Esophagus (tissue), 2 donors: ENCODE data around the gene TNK2. TPM values are rescaled to one million over a fixed set of nuclear protein-coding genes. Genes with fewer than 3 reads are reported as not detected.

Source experiments
- H3K27ac ChIP-seq, 2 donors: one replicate each; pipeline ENCODE4 v1.5.1; 2013; ENCODE audit warnings: low read depth in 2 of 2, mild to moderate bottlenecking in 2 of 2, inconsistent platforms in 1 of 2, low read length in 1 of 2, moderate library complexity in 1 of 2
- H3K27me3 ChIP-seq, 2 donors: one replicate each; pipeline ENCODE4 v1.6.1; 2013; ENCODE audit warnings: low read length in 2 of 2, control low read depth in 1 of 2, mild to moderate bottlenecking in 1 of 2; ENCODE audit not compliant: insufficient read depth in 2 of 2, control insufficient read depth in 1 of 2
- H3K36me3 ChIP-seq, 2 donors: one replicate each; pipeline ENCODE4 v1.6.1; 2013; ENCODE audit warnings: low read length in 1 of 2; ENCODE audit not compliant: control insufficient read depth in 2 of 2, insufficient read depth in 2 of 2
- H3K4me1 ChIP-seq, 2 donors: one replicate each; pipeline ENCODE4 v1.6.1; 2013; ENCODE audit warnings: low read length in 1 of 2; ENCODE audit not compliant: control insufficient read depth in 2 of 2, insufficient read depth in 2 of 2
- H3K4me3 ChIP-seq, 2 donors: one replicate each; pipeline ENCODE4 v1.5.1; 2013; ENCODE audit warnings: low read length in 2 of 2, mild to moderate bottlenecking in 2 of 2, low read depth in 1 of 2, moderate library complexity in 1 of 2
- H3K9me3 ChIP-seq, 2 donors: one replicate each; pipeline ENCODE4 v1.6.1; 2013; ENCODE audit warnings: mild to moderate bottlenecking in 2 of 2, low read depth in 1 of 2, low read length in 1 of 2, moderate library complexity in 1 of 2; ENCODE audit not compliant: control insufficient read depth in 2 of 2, insufficient read depth in 1 of 2
- WGBS, 2 donors: extraction: QIAGEN DNeasy Blood & Tissue Kit; methylation state at CpG; one replicate each; pipeline ENCODE4 v1.1.7; 2013; 5-methylcytosine and 5-hydroxymethylcytosine counted together
- polyA plus RNA-seq, 2 donors: library from polyadenylated mRNA; stranded (reverse); fragments of 200-250 nt; gene quantifications; one replicate each; pipeline ENCODE4 v1.2.3, GENCODE V29; 2013
- donor health status: healthy with polysubstance abuse.
- donor health status: Bipolar disorder and iron deficiency.

TNK2 gene
- polyA plus RNA-seq, 2 donors: 38.8 to 87.5 TPM

DNA sequence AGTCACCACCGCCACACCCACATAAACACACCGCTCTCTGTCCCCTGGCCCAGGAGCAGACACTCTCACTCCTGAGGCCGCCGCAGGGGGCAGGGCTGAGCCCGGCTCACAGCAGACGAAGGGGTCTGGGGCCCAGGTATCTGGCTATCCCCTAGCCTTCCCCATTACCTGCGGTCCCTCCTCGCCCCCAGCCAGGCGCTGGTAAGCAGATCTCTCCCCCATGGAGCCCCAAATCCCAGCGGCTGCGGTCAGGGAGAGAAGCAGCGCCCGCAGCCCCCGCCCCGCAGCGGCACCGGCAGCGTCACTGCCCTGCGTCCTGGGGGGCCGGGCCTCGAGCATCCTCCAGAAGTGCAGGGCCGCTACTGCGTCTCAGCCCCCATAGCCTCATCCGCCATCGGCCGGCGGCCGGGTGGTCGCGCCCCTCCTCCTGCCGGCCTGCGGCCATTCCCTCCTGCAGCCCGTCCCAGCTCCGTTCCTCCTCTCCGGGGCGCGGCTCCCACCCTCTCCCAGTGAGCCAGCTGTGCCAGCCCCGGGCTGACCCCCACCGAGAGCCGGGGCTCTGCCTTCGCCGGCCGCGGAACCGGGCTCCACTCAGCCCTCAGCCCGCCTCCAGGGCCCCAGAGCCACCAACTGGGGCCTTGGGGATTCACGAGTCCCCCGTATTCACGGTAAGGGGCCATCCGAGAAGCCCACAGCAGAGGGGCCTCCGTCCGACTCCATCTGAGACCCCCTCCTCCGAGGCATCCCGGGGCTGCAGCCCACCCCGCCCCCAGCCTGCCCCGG, 13.1 kb downstream of the TNK2 start:
- Histone ChIP-seq H3K27ac (peak overlapping the region; percentile 91 to 95), H3K4me1 (peaks cover 4 to 33% of the 10 kb centered on the region in 2 donors), H3K27me3 (no peaks in the 10 kb centered on the region), H3K9me3 (no peaks in the 10 kb centered on the region), H3K36me3 (peaks cover 0 to 6% of the 10 kb centered on the region in 2 donors), H3K4me3 (peak overlapping the region; percentile 53 to 61)
- 0% methylated on average over 34 to 56 of the region's 56 CpGs for WGBS, 2 donors

DNA sequence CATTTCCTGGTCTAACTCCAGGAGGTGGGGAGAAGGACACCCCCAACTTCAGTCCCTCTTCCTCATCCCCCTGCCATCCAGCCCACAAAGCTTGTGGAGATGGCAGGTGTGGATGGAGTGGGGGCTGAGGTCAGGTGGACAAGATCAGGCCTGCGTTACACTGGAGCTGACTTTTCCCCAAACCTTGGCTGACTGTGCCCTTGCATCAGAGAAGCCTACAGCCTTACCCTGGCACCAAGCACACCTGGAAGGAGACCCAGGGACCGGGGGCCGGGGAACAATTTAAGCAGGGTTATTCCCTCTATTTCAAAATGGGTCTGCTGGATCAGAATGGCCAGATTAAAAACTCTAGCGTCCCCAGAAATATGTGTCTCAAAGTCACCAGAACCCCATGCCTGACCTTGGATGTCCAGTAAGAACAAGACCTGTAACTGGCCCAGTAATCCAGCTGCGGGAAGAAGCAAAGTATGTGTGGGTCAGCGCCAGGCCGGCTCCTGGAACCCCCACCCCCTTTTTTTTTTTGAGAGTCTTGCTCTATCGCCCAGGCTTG, 14.4 kb downstream of the TNK2 start:
- H3K4me3 ChIP-seq: no peak overlapping the region
- H3K27ac ChIP-seq: peak overlapping the region in 1 of 2 donors; percentile 47

DNA sequence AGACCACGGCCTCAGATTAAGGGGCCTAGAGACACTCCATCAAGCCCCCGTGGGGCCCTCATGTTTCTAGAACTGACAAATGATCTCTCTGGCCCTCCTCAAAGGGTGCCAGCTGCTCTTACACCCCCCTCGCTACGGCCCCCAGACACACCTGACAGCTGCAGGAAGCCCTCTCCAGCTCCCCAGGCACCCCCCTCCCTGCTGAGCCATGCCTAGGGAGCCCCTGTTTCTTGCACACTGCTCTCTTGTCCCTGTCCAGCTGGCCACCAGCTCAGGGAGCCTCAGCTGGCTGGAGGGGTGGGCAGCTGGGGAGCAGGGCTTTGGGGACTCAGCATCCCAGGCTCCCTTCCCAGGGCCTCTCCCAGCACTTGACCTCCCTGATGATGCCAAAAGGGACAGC, 14.8 kb downstream of the TNK2 start:
- H3K36me3 ChIP-seq: peaks cover 0 to 6% of the 10 kb centered on the region in 2 donors
- WGBS, 2 donors: 56 to 62% methylated on average over 4 of the region's 4 CpGs

More for the DNA sequence above, 14.4 kb downstream of the TNK2 start:
- no peaks in the 10 kb centered on the region for H3K27me3 ChIP-seq
- H3K36me3 ChIP-seq: peaks cover 0 to 6% of the 10 kb centered on the region in 2 donors
- peaks cover 4 to 33% of the 10 kb centered on the region in 2 donors for H3K4me1 ChIP-seq
- no peaks in the 10 kb centered on the region for H3K9me3 ChIP-seq
- WGBS, 2 donors: 81 to 84% methylated on average over 8 of the region's 8 CpGs

DNA sequence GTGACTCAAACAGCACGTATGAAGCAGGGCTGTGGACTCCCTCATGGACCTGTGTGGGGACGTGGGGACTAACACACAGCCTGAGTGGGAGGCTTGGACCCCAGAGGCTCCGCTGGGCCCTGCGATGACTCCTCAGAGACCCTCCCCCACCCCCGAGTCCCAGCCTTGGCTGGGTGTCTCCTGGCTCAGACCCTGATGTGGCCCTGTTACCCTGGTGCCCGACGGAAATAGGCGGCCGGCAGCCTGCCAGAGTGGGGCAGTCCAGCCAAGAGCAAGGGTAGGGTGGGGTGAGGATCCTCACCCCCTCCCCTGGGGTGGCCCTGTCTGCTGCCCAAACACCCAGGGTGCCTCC, 15.3 kb downstream of the TNK2 start:
- WGBS, 2 donors: 35 to 52% methylated on average over 9 of the region's 9 CpGs
- H3K27ac ChIP-seq: peak overlapping the region; percentile 16 to 47
- H3K36me3 ChIP-seq: peaks cover 0 to 10% of the 10 kb centered on the region in 2 donors
- H3K27me3 ChIP-seq: no peaks in the 10 kb centered on the region
- no peak overlapping the region for H3K4me3 ChIP-seq
- peaks cover 4 to 30% of the 10 kb centered on the region in 2 donors for H3K4me1 ChIP-seq
- no peaks in the 10 kb centered on the region for H3K9me3 ChIP-seq

More for the DNA sequence above, 14.8 kb downstream of the TNK2 start:
- H3K4me3 ChIP-seq: no peak overlapping the region
- peak overlapping the region in 1 of 2 donors; percentile 47 for H3K27ac ChIP-seq
- H3K27me3 ChIP-seq: no peaks in the 10 kb centered on the region
- peaks cover 4 to 33% of the 10 kb centered on the region in 2 donors for H3K4me1 ChIP-seq
- H3K9me3 ChIP-seq: no peaks in the 10 kb centered on the region

DNA sequence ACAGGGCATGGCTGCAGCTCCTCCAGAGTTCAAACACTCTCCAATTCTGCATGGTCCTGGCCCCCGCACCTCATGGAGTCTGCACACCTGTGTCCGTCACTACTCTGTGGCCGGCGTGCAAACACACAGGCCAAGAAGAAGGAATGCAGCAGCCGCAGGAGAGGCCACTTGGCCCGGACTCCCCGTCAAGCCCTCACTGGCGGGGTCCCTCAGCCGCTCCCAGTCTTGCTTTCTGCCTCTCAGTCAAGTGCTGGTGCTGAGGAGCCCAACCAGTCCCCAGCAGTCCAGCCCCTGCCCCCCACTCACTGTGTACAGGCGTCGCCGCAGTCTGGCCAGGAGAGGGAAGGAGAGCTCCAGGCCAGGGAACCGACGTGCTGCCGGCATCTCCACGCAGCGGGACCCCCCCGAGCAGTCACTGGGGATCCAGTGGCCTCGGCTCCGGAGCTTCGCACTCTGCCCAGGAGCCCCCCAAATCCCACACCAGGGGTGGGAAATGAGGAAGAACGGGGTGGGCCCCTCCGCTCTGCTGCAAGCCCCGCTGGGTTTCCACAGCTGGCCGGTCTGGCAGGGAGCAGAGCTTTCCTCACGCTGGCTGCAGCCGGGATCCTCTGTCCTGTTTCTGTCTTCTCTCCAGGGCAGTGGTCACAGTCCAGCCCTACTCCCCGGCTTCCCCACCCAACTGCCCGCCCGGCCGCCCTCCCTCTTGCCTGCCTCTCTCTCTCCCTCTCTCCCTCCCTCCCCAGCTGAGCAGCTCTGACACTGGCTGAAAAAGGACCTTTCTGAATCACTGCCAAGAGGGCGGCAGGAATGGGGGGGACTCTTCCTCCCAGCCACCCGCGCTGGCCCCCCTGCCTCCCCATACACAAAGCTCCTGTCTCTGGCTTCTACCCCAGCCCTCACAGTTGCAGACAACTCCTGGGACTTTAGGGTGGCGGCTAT, 16.0 kb downstream of the TNK2 start:
- H3K27me3 ChIP-seq: no peaks in the 10 kb centered on the region
- peaks cover 0 to 15% of the 10 kb centered on the region in 2 donors for H3K36me3 ChIP-seq
- 47 to 55% methylated on average over 13 to 35 of the region's 35 CpGs for WGBS, 2 donors
- peak overlapping the region; percentile 16 to 47 for H3K27ac ChIP-seq
- peak overlapping the region in 1 of 2 donors; percentile 10 for H3K4me3 ChIP-seq
- peaks cover 4 to 26% of the 10 kb centered on the region in 2 donors for H3K4me1 ChIP-seq
- H3K9me3 ChIP-seq: peaks cover 0 to 2% of the 10 kb centered on the region in 2 donors

DNA sequence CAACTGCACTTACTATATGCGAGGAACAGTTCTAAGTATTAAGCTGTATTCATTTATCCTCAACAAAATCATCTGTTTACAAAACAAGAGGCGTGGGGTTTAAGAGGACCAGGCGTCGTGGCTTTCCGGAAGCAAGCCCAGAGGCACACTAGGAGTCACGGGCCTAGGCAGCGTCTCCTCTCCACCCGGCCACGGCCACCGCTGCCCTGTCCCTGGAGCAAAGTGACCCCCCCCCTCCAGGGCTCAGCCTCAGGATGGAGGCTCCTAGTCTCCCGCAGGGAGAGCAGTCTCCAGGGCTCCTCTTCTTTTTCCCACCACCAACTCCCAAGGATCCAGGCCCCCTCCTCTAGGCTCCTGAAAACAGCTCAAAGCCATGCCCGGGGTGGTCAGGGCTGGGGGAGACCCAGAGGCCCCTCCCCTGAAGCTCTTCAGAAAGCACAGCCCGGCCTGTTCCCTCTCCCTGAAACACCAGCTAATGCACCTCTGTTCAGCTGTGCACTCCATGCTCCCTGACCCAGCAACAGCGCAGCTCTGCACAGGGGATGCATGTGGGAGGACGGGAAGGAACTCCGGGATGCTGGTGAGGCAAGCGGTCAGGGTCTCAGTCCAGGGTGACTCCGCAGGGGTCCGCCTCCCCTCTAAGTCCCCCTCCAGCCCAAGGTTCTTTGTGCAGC, 16.8 kb downstream of the TNK2 start:
- Histone ChIP-seq H3K9me3 (peaks cover 0 to 2% of the 10 kb centered on the region in 2 donors), H3K4me3 (no peak overlapping the region), H3K4me1 (peaks cover 4 to 20% of the 10 kb centered on the region in 2 donors), H3K27ac (no peak overlapping the region), H3K27me3 (no peaks in the 10 kb centered on the region), H3K36me3 (peaks cover 0 to 18% of the 10 kb centered on the region in 2 donors)
- 77 to 83% methylated on average over 19 of the region's 19 CpGs for WGBS, 2 donors

DNA sequence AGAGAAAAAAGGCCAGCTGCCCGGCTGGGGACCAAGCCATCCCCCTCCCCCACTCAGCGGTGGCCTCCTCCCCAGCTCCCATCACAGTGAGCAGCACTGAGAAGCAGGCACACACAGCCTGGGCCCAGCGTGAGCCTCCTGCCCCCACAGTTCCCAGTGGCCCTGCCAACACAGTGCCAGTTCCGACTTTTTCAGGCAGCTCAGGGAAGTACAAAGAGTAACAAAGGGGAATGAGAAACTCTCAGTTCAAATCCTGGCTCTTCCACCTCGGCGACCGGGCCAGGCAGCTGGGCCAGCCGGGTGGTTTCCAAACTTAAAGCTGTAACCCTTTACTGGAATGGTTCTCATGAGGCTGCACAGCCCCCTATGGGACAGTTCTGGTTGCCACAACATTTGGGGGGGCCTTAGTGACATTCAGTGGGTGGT, 18.5 kb downstream of the TNK2 start:
- Histone ChIP-seq H3K27ac (no peak overlapping the region), H3K4me1 (peaks cover 2 to 9% of the 10 kb centered on the region in 2 donors), H3K36me3 (peaks cover 0 to 24% of the 10 kb centered on the region in 2 donors), H3K4me3 (no peak overlapping the region), H3K9me3 (peaks cover 0 to 2% of the 10 kb centered on the region in 2 donors), H3K27me3 (no peaks in the 10 kb centered on the region)
- WGBS, 2 donors: 48 to 62% methylated on average over 8 of the region's 8 CpGs

DNA sequence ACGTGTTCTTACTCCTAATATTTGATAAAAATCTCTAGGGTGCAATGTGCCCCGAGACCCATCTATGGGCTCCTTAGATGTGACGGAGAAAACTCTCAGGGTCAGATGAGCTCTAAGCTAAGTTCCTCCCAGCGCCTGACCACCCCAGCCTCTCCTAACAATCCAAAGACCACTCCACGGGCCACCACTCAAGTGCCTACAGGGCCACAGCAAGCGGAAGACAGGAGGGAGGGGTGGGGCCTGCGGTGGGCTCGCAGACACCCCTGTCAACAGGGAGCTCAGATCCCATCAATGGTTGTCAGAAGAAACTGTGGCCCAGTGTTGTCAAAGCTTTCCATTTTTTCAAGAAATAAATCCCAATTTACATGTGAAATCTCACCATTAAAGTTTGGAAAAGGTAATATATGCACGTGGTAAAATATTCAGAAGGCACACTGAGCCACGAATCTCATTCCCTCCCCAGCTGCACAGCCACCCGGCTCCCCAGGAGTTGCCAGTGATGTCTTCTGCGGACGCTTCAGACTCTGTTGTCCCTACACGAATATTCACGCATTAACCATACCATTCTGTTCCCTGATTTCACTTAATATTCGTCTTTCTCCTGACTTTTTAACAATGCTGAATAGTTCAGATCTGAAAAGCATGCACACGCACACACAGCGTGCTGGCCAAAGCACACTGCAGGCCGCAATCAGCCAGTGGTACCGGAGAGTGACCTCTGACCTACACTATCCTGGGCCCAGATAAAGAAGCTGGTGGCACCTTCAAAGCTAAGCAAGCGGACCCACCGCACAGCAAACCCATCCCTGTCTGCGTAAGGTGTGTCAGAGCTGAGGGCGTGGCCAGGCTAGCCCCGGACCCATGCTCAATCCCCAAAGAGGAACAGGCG, 19.1 kb downstream of the TNK2 start:
- Histone ChIP-seq H3K36me3 (peaks cover 0 to 27% of the 10 kb centered on the region in 2 donors), H3K4me1 (peaks cover 2 to 7% of the 10 kb centered on the region in 2 donors), H3K4me3 (no peak overlapping the region), H3K27ac (no peak overlapping the region), H3K9me3 (peaks cover 0 to 2% of the 10 kb centered on the region in 2 donors), H3K27me3 (no peaks in the 10 kb centered on the region)
- 87 to 90% methylated on average over 26 of the region's 26 CpGs for WGBS, 2 donors
